ENCODE data around the gene EEF2K. TPM values are rescaled to one million over a fixed set of nuclear protein-coding genes. Genes with fewer than 3 reads are reported as not detected.

Gene EEF2K
- total and polyA plus RNA-seq, 2 donors (not counting 1 experiment from before 2014, with no cell fraction given) = 11.8 to 28.7 TPM

GRCh38 chr16:22282254-22282892 is 76.3 kb downstream of the EEF2K start:
- H3K9me3 Mint-ChIP-seq (ENCODE audit: insufficient read depth) = no peaks in the 10 kb centered on the region
- intact Hi-C loops (cut with micrococcal nuclease) = no loop called here
- no peaks in the 10 kb centered on the region for H3K27me3 Mint-ChIP-seq
- Histone ChIP-seq H3K27ac (ENCODE audit: low read length in 2 of 2) (no peak overlapping the region), H2AFZ (ENCODE audit: insufficient read depth, low read depth, low read length, poor library complexity, severe bottlenecking) (no peak overlapping the region), H3K4me3 (ENCODE audit: control extremely low read depth in 1 of 5, extremely low read depth in 1 of 5, insufficient read depth in 1 of 5, low read depth in 2 of 5, low read length in 4 of 5) (no peak overlapping the region), H3K9ac (ENCODE audit: low read length) (no peak overlapping the region), H3K4me1 (ENCODE audit: control insufficient read depth in 2 of 2, insufficient read depth in 2 of 2, low read length in 2 of 2) (no peaks in the 10 kb centered on the region), H3K79me2 (ENCODE audit: control insufficient read depth, insufficient read depth, low read length) (no peaks in the 10 kb centered on the region), H3K27me3 (replicated peaks in 1 of 4; ENCODE audit: control extremely low read depth in 1 of 4, control insufficient read depth in 3 of 4, insufficient read depth in 4 of 4, low read length in 3 of 4) (no peaks in the 10 kb centered on the region), H3K4me2 (replicated peaks; ENCODE audit: low read depth, low read length, poor library complexity, severe bottlenecking) (no peak overlapping the region), H3K36me3 (replicated peaks in 1 of 2; ENCODE audit: control extremely low read depth in 1 of 2, control insufficient read depth in 1 of 2, extremely low read depth in 1 of 2, insufficient read depth in 2 of 2, low read length in 1 of 2) (peaks cover 5 to 30% of the 10 kb centered on the region in 2 experiments), H4K20me1 (ENCODE audit: control insufficient read depth, insufficient read depth, low read length, poor library complexity, severe bottlenecking) (no peaks in the 10 kb centered on the region), H3K9me3 (ENCODE audit: control extremely low read depth in 1 of 3, control insufficient read depth in 2 of 3, insufficient read depth in 1 of 3, low read length in 2 of 3) (no peaks in the 10 kb centered on the region)
- WGBS (ENCODE audit: insufficient coverage) = no CpG with 5 or more reads among the region's 5 CpGs
- ChIA-PET POLR2A (no interaction called here), CTCF (no interaction called here)
- DNase-seq (no peak), ATAC-seq (ENCODE audit: low read depth) (no peak)
- TF ChIP-seq CTCF (IDR thresholded peaks at IDR 0.05) (no peak), EZH2 (IDR thresholded peaks at IDR 0.05; ENCODE audit: borderline replicate concordance, insufficient read depth, low read depth, low read length, poor library complexity, severe bottlenecking) (no peak)
- no peak overlapping the region for H3K4me3 Mint-ChIP-seq
- no peaks in the 10 kb centered on the region for H3K4me1 Mint-ChIP-seq
- H3K27ac Mint-ChIP-seq = no peak overlapping the region

GRCh38 chr16:22284637-22285036 is 78.6 kb downstream of the EEF2K start:
- 100% methylated on average over 6 of the region's 9 CpGs for WGBS (ENCODE audit: insufficient coverage)
- no peak overlapping the region for H3K27ac Mint-ChIP-seq

More at GRCh38 chr16:22284637-22285036, 78.6 kb downstream of the EEF2K start:
- Mint-ChIP-seq H3K9me3 (ENCODE audit: insufficient read depth) (no peaks in the 10 kb centered on the region), H3K4me1 (no peaks in the 10 kb centered on the region), H3K4me3 (no peak overlapping the region), H3K27me3 (no peaks in the 10 kb centered on the region)
- Histone ChIP-seq H3K4me2 (replicated peaks; ENCODE audit: low read depth, low read length, poor library complexity, severe bottlenecking) (no peak overlapping the region), H3K27me3 (replicated peaks in 1 of 4; ENCODE audit: control extremely low read depth in 1 of 4, control insufficient read depth in 3 of 4, insufficient read depth in 4 of 4, low read length in 3 of 4) (no peaks in the 10 kb centered on the region), H3K36me3 (replicated peaks in 1 of 2; ENCODE audit: control extremely low read depth in 1 of 2, control insufficient read depth in 1 of 2, extremely low read depth in 1 of 2, insufficient read depth in 2 of 2, low read length in 1 of 2) (peaks cover 5 to 26% of the 10 kb centered on the region in 2 experiments), H3K9me3 (ENCODE audit: control extremely low read depth in 1 of 3, control insufficient read depth in 2 of 3, insufficient read depth in 1 of 3, low read length in 2 of 3) (no peaks in the 10 kb centered on the region), H3K27ac (ENCODE audit: low read length in 2 of 2) (no peak overlapping the region), H2AFZ (ENCODE audit: insufficient read depth, low read depth, low read length, poor library complexity, severe bottlenecking) (no peak overlapping the region), H3K4me3 (ENCODE audit: control extremely low read depth in 1 of 5, extremely low read depth in 1 of 5, insufficient read depth in 1 of 5, low read depth in 2 of 5, low read length in 4 of 5) (no peak overlapping the region), H3K4me1 (ENCODE audit: control insufficient read depth in 2 of 2, insufficient read depth in 2 of 2, low read length in 2 of 2) (no peaks in the 10 kb centered on the region), H3K9ac (ENCODE audit: low read length) (no peak overlapping the region), H4K20me1 (ENCODE audit: control insufficient read depth, insufficient read depth, low read length, poor library complexity, severe bottlenecking) (no peaks in the 10 kb centered on the region), H3K79me2 (ENCODE audit: control insufficient read depth, insufficient read depth, low read length) (no peaks in the 10 kb centered on the region)
- POLR2A ChIA-PET = interaction anchor here (0.7 kb wide), 1 partner anchor 106 kb away, joined by 3 read pairs; no protein-coding TSS in a partner anchor
- intact Hi-C loops (cut with micrococcal nuclease) = no loop called here
- CTCF ChIA-PET = interaction anchor here (0.6 kb wide), 1 partner anchor 45 kb away, joined by 3 read pairs; no protein-coding TSS in a partner anchor
- ATAC-seq (ENCODE audit: low read depth) = no peak
- DNase-seq = no peak
- TF ChIP-seq CTCF (IDR thresholded peaks at IDR 0.05) (no peak), EZH2 (IDR thresholded peaks at IDR 0.05; ENCODE audit: borderline replicate concordance, insufficient read depth, low read depth, low read length, poor library complexity, severe bottlenecking) (no peak)
